GM23338 (cell line): ENCODE results near the gene ZYG11A. TPM values are rescaled to one million over a fixed set of nuclear protein-coding genes. Genes with fewer than 3 reads are reported as not detected.

Source experiments
- ATAC-seq: fragments of 200-7000 bp; cut with Tn5 transposase; 3 replicates; pipeline ENCODE4 v1.9.1; 2020
- DNase-seq: peaks from one replicate; pipeline ENCODE4 v3.0.0-alpha.2; 2015; ENCODE audit warnings: low spot score
- H2AFZ ChIP-seq: fragments of 200-600 bp; sonication (generic); 2 replicates; pipeline ENCODE4 v1.8.0; 2016; ENCODE audit warnings: antibody characterized with exemption, mild to moderate bottlenecking, moderate library complexity
- H3F3A ChIP-seq: fragments of 200-600 bp; sonication (generic); replicated peaks from 2 replicates; pipeline ENCODE4 v1.8.0; 2017; ENCODE audit warnings: antibody characterized with exemption, mixed run types, low read depth
- H3K27ac ChIP-seq: fragments of 200-600 bp; sonication (generic); 2 replicates; pipeline ENCODE4 v1.6.1; 2016; ENCODE audit warnings: low read depth
- H3K27me3 ChIP-seq: fragments of 200-600 bp; sonication (generic); 2 replicates; pipeline ENCODE4 v1.8.0; 2016; ENCODE audit warnings: mild to moderate bottlenecking, mixed run types, moderate library complexity; ENCODE audit not compliant: insufficient read depth
- H3K36me3 ChIP-seq: fragments of 200-600 bp; sonication (generic); 2 replicates; pipeline ENCODE4 v1.8.0; 2016; ENCODE audit warnings: mild to moderate bottlenecking; ENCODE audit not compliant: insufficient read depth
- H3K4me1 ChIP-seq: fragments of 200-600 bp; sonication (generic); 2 replicates; pipeline ENCODE4 v1.8.0; 2016; ENCODE audit warnings: mild to moderate bottlenecking, moderate library complexity; ENCODE audit not compliant: insufficient read depth
- H3K4me2 ChIP-seq: fragments of 200-600 bp; sonication (generic); 2 replicates; pipeline ENCODE4 v1.7.1; 2017; ENCODE audit warnings: mixed run types
- H3K4me3 ChIP-seq: fragments of 200-600 bp; sonication (generic); 2 replicates; pipeline ENCODE4 v1.6.1; 2016; ENCODE audit warnings: mixed run types
- H3K79me2 ChIP-seq: fragments of 200-600 bp; sonication (generic); replicated peaks from 2 replicates; pipeline ENCODE4 v1.8.0; 2017; ENCODE audit warnings: mild to moderate bottlenecking; ENCODE audit not compliant: insufficient read depth
- H3K9me2 ChIP-seq: fragments of 200-600 bp; sonication (generic); 2 replicates; pipeline ENCODE4 v1.8.0; 2017; ENCODE audit not compliant: insufficient read depth
- H4K20me1 ChIP-seq: fragments of 200-600 bp; sonication (generic); replicated peaks from 2 replicates; pipeline ENCODE4 v1.8.0; 2017; ENCODE audit warnings: mild to moderate bottlenecking; ENCODE audit not compliant: insufficient read depth
- H3K27ac Mint-ChIP-seq: 2 replicates; pipeline ENCODE4 v1.8.0; 2020; ENCODE audit warnings: inconsistent platforms, mild to moderate bottlenecking, moderate library complexity, mixed read lengths
- H3K27me3 Mint-ChIP-seq: 3 replicates; pipeline ENCODE4 v1.8.0; 2022; ENCODE audit warnings: low read depth, mild to moderate bottlenecking, moderate library complexity, mixed read lengths, inconsistent platforms; ENCODE audit not compliant: insufficient read depth, poor library complexity
- H3K36me3 Mint-ChIP-seq: 3 replicates; pipeline ENCODE4 v1.8.0; 2021; ENCODE audit warnings: low read depth, mild to moderate bottlenecking, inconsistent platforms, moderate library complexity, mixed read lengths
- H3K4me1 Mint-ChIP-seq: 3 replicates; pipeline ENCODE4 v1.8.0; 2020; ENCODE audit warnings: mild to moderate bottlenecking, inconsistent platforms, mixed read lengths
- H3K4me3 Mint-ChIP-seq: 3 replicates; pipeline ENCODE4 v1.8.0; 2021; ENCODE audit warnings: moderate library complexity, mild to moderate bottlenecking, inconsistent platforms, mixed read lengths
- H3K9me3 Mint-ChIP-seq: 3 replicates; pipeline ENCODE4 v1.8.0; 2020; ENCODE audit warnings: moderate library complexity, mild to moderate bottlenecking, inconsistent platforms, mixed read lengths
- CREB1 ChIP-seq: fragments of 250-450 bp; sonication (Bioruptor Pico); IDR thresholded peaks from 2 replicates; pipeline ENCODE4 v1.5.0; 2020; ENCODE audit warnings: low read depth, mild to moderate bottlenecking, moderate library complexity
- CTCF ChIP-seq, 2 experiments: fragments of 200-600 bp in 1 of 2; sonication (generic) in 1 of 2; conservative IDR thresholded peaks; 2 replicates each; pipeline versions ENCODE4 v1.5.1 to v1.6.1; 2016 to 2017; ENCODE audit warnings: antibody characterized with exemption in 2 of 2, low read depth in 2 of 2, mild to moderate bottlenecking in 2 of 2, moderate library complexity in 1 of 2
- EZH2phosphoT487 ChIP-seq: fragments of 200-600 bp; sonication (generic); IDR thresholded peaks from one replicate; pipeline ENCODE4 v1.8.1; 2018; ENCODE audit warnings: antibody characterized with exemption; ENCODE audit not compliant: unreplicated experiment
- JUNB ChIP-seq: IDR thresholded peaks from one replicate; pipeline ENCODE4 v1.6.1; 2016; ENCODE audit warnings: antibody characterized with exemption; ENCODE audit not compliant: unreplicated experiment
- NANOG ChIP-seq: IDR thresholded peaks from 2 replicates; pipeline ENCODE4 v1.6.1; 2016; ENCODE audit warnings: antibody characterized with exemption, borderline replicate concordance
- POLR2AphosphoS5 ChIP-seq: IDR thresholded peaks from 2 replicates; pipeline ENCODE4 v1.6.1; 2016; ENCODE audit warnings: antibody characterized with exemption, low read depth
- STAT1 ChIP-seq: IDR thresholded peaks from one replicate; pipeline ENCODE4 v1.6.1; 2016; ENCODE audit warnings: antibody characterized with exemption; ENCODE audit not compliant: unreplicated experiment
- ZNF331 ChIP-seq: fragments of 250-450 bp; sonication (Bioruptor Pico); IDR thresholded peaks from 2 replicates; pipeline ENCODE4 v1.5.0; 2020; ENCODE audit warnings: low read depth, mild to moderate bottlenecking, moderate library complexity
- polyA plus RNA-seq: library from polyadenylated mRNA; unstranded; fragments of >200 nt; fragmentation: Nextera tagmentation; extraction: Ambion mirVana; gene quantifications from 2 replicates; pipeline ENCODE4 v1.2.1, GENCODE V29; 2016
- total RNA-seq: library from RNA; depleted of rRNA; stranded (reverse); fragments of >200 nt; shearing (Covaris generic); gene quantifications from 2 replicates; pipeline ENCODE4 v1.2.3, GENCODE V29; 2014
- TF ChIP-seq, protein P1 (sequence below): fragments of 250-450 bp; sonication (Bioruptor Pico); IDR thresholded peaks from 2 replicates; pipeline ENCODE4 v1.5.0; 2020; ENCODE audit warnings: mild to moderate bottlenecking, moderate library complexity
- TF ChIP-seq, protein P2 (sequence below): IDR thresholded peaks from 2 replicates; pipeline ENCODE4 v1.6.1; 2016; ENCODE audit warnings: antibody characterized with exemption

The ZYG11A gene
- total and polyA plus RNA-seq, 2 experiments from 2014 or later, result 1.3 to 4.8 TPM

- no peak overlapping the region for H3K27ac Mint-ChIP-seq
- peaks cover 5% of the 10 kb centered on the region; the same call in 1 of the 2 replicates for H3K79me2 ChIP-seq
- no peak overlapping the region for H3K4me2 ChIP-seq
- H3K4me3 ChIP-seq, result no peak overlapping the region
- TF ChIP-seq CREB1 (CRISPR knock-in tag) (no peak), NANOG (no peak), EZH2phosphoT487 (no peak), STAT1 (no peak), JUNB (no peak), ZNF331 (CRISPR knock-in tag) (no peak)
- TF ChIP-seq, protein P1, sequence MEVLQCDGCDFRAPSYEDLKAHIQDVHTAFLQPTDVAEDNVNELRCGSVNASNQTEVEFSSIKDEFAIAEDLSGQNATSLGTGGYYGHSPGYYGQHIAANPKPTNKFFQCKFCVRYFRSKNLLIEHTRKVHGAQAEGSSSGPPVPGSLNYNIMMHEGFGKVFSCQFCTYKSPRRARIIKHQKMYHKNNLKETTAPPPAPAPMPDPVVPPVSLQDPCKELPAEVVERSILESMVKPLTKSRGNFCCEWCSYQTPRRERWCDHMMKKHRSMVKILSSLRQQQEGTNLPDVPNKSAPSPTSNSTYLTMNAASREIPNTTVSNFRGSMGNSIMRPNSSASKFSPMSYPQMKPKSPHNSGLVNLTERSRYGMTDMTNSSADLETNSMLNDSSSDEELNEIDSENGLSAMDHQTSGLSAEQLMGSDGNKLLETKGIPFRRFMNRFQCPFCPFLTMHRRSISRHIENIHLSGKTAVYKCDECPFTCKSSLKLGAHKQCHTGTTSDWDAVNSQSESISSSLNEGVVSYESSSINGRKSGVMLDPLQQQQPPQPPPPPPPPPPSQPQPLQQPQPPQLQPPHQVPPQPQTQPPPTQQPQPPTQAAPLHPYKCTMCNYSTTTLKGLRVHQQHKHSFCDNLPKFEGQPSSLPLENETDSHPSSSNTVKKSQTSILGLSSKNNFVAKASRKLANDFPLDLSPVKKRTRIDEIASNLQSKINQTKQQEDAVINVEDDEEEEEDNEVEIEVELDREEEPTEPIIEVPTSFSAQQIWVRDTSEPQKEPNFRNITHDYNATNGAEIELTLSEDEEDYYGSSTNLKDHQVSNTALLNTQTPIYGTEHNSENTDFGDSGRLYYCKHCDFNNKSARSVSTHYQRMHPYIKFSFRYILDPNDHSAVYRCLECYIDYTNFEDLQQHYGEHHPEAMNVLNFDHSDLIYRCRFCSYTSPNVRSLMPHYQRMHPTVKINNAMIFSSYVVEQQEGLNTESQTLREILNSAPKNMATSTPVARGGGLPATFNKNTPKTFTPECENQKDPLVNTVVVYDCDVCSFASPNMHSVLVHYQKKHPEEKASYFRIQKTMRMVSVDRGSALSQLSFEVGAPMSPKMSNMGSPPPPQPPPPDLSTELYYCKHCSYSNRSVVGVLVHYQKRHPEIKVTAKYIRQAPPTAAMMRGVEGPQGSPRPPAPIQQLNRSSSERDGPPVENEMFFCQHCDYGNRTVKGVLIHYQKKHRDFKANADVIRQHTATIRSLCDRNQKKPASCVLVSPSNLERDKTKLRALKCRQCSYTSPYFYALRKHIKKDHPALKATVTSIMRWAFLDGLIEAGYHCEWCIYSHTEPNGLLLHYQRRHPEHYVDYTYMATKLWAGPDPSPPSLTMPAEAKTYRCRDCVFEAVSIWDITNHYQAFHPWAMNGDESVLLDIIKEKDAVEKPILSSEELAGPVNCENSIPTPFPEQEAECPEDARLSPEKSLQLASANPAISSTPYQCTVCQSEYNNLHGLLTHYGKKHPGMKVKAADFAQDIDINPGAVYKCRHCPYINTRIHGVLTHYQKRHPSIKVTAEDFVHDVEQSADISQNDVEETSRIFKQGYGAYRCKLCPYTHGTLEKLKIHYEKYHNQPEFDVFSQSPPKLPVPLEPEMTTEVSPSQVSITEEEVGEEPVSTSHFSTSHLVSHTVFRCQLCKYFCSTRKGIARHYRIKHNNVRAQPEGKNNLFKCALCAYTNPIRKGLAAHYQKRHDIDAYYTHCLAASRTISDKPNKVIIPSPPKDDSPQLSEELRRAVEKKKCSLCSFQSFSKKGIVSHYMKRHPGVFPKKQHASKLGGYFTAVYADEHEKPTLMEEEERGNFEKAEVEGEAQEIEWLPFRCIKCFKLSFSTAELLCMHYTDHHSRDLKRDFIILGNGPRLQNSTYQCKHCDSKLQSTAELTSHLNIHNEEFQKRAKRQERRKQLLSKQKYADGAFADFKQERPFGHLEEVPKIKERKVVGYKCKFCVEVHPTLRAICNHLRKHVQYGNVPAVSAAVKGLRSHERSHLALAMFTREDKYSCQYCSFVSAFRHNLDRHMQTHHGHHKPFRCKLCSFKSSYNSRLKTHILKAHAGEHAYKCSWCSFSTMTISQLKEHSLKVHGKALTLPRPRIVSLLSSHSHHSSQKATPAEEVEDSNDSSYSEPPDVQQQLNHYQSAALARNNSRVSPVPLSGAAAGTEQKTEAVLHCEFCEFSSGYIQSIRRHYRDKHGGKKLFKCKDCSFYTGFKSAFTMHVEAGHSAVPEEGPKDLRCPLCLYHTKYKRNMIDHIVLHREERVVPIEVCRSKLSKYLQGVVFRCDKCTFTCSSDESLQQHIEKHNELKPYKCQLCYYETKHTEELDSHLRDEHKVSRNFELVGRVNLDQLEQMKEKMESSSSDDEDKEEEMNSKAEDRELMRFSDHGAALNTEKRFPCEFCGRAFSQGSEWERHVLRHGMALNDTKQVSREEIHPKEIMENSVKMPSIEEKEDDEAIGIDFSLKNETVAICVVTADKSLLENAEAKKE (CRISPR knock-in tag), result no peak
- no peaks in the 10 kb centered on the region for H3K36me3 Mint-ChIP-seq
- ATAC-seq (no peak), DNase-seq (no peak)
- no peak overlapping the region for H3K27ac ChIP-seq
- H3K36me3 ChIP-seq, result no peaks in the 10 kb centered on the region
- H3K27me3 ChIP-seq, result no peaks in the 10 kb centered on the region
- no peaks in the 10 kb centered on the region; the same call in 1 of the 2 replicates for H3F3A ChIP-seq
- H2AFZ ChIP-seq, result no peak overlapping the region
- no peaks in the 10 kb centered on the region for H3K9me2 ChIP-seq
- H3K9me3 Mint-ChIP-seq, result no peaks in the 10 kb centered on the region
- H3K4me1 ChIP-seq, result no peaks in the 10 kb centered on the region
- H3K27me3 Mint-ChIP-seq, result no peaks in the 10 kb centered on the region
- H3K4me1 Mint-ChIP-seq, result no peaks in the 10 kb centered on the region
- no peaks in the 10 kb centered on the region for H4K20me1 ChIP-seq
- no peak overlapping the region for H3K4me3 Mint-ChIP-seq
Measured at GRCh38 chr1:52850951-52851350, 8.4 kb downstream of the ZYG11A start.

GRCh38 chr1:52852854-52853253 lies 10.3 kb downstream of the ZYG11A start:
- Mint-ChIP-seq H3K27ac (no peak overlapping the region), H3K4me1 (no peaks in the 10 kb centered on the region; the same call in 2 of the 3 replicates), H3K27me3 (no peaks in the 10 kb centered on the region), H3K9me3 (no peaks in the 10 kb centered on the region), H3K36me3 (no peaks in the 10 kb centered on the region), H3K4me3 (no peak overlapping the region)
- no peak for ATAC-seq
- H3F3A ChIP-seq, result no peaks in the 10 kb centered on the region; the same call in 1 of the 2 replicates
- no peaks in the 10 kb centered on the region for H3K4me1 ChIP-seq
- no peak overlapping the region for H3K4me3 ChIP-seq
- no peak overlapping the region for H3K27ac ChIP-seq
- H3K4me2 ChIP-seq, result no peak overlapping the region
- H3K27me3 ChIP-seq, result no peaks in the 10 kb centered on the region
- no peaks in the 10 kb centered on the region for H3K36me3 ChIP-seq
- no peaks in the 10 kb centered on the region for H3K9me2 ChIP-seq
- no peaks in the 10 kb centered on the region for H4K20me1 ChIP-seq
- H2AFZ ChIP-seq, result no peak overlapping the region
- H3K79me2 ChIP-seq, result no peaks in the 10 kb centered on the region
- no peak for DNase-seq
- TF ChIP-seq, protein P2, sequence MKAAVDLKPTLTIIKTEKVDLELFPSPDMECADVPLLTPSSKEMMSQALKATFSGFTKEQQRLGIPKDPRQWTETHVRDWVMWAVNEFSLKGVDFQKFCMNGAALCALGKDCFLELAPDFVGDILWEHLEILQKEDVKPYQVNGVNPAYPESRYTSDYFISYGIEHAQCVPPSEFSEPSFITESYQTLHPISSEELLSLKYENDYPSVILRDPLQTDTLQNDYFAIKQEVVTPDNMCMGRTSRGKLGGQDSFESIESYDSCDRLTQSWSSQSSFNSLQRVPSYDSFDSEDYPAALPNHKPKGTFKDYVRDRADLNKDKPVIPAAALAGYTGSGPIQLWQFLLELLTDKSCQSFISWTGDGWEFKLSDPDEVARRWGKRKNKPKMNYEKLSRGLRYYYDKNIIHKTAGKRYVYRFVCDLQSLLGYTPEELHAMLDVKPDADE, result no peak
- TF ChIP-seq STAT1 (no peak), JUNB (no peak), POLR2AphosphoS5 (no peak), CTCF (conservative IDR thresholded peaks at IDR 0.05; ENCODE audit: low read depth in 2 of 2) (no peak), NANOG (no peak)
